GM18526 (cell line): Measurements from ENCODE around the gene NUDT14.

Experiments
- POLR2A ChIP-seq: IDR thresholded peaks from 3 replicates; pipeline ENCODE4 v1.6.1; 2011; ENCODE audit not compliant: insufficient read length; ENCODE audit errors: extremely low read depth

The NUDT14 gene

GRCh38 chr14:105146976-105147635 is 34.0 kb downstream of the NUDT14 start:
- no peak for TF ChIP-seq POLR2A

GRCh38 chr14:105146181-105146975 is 34.7 kb downstream of the NUDT14 start:
- TF ChIP-seq POLR2A = no peak

- no peak for TF ChIP-seq POLR2A
Observed at GRCh38 chr14:105145381-105146180, 35.5 kb downstream of the NUDT14 start.

GRCh38 chr14:105144666-105145380 is 36.3 kb downstream of the NUDT14 start:
- TF ChIP-seq POLR2A = no peak

GRCh38 chr14:105144026-105144665 is 37.0 kb downstream of the NUDT14 start:
- no peak for TF ChIP-seq POLR2A

GRCh38 chr14:105143451-105144025 is 37.6 kb downstream of the NUDT14 start:
- no peak for TF ChIP-seq POLR2A

- TF ChIP-seq POLR2A = no peak
Observed at GRCh38 chr14:105142651-105143450, 38.3 kb downstream of the NUDT14 start.

- TF ChIP-seq POLR2A = no peak
Observed at GRCh38 chr14:105141486-105142281, 39.4 kb downstream of the NUDT14 start.

- TF ChIP-seq POLR2A = no peak
Observed at GRCh38 chr14:105141026-105141425, 40.1 kb downstream of the NUDT14 start.

GRCh38 chr14:105140581-105140980 is 40.5 kb downstream of the NUDT14 start:
- no peak for TF ChIP-seq POLR2A

GRCh38 chr14:105139831-105140239 is 41.3 kb downstream of the NUDT14 start:
- TF ChIP-seq POLR2A = no peak

- TF ChIP-seq POLR2A = no peak
Observed at GRCh38 chr14:105139212-105139825, 41.8 kb downstream of the NUDT14 start.
